Raji (cell line): Measurements from ENCODE around the gene SLC38A7.

Experiments
- POLR2A ChIP-seq: IDR thresholded peaks from 2 replicates; pipeline ENCODE4 v1.6.1; 2011; ENCODE audit warnings: low read depth, low read length, control low read depth; ENCODE audit not compliant: insufficient read depth

Gene SLC38A7

GRCh38 chr16:58651965-58652348 lies 32.6 kb downstream of the SLC38A7 start:
- no peak for TF ChIP-seq POLR2A

GRCh38 chr16:58649707-58650106 lies 34.9 kb downstream of the SLC38A7 start:
- no peak for TF ChIP-seq POLR2A

GRCh38 chr16:58647107-58647506 lies 37.5 kb downstream of the SLC38A7 start:
- TF ChIP-seq POLR2A: no peak

- TF ChIP-seq POLR2A: no peak
These were observed 39.6 kb downstream of the SLC38A7 start for GRCh38 chr16:58644765-58645487.

DNA sequence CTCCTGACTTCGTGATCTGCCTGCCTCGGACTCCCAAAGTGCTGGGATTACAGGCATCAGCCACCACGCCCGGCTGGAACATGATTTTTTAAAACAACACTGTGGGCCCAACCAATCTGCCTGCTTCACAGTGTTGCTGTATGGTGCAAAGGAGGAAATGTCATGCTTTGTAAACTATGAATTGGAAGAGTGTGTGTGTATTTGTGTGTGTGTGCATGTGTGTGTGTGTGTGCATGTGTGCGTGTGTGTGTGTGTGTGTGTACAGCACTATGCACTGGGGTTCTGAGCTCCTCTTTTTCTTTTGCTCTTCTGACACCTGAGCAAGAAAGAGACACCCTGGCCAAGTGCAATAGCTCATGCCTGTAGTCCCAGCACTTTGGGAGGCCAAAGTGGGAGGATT lies 40.5 kb downstream of the SLC38A7 start:
- TF ChIP-seq POLR2A: no peak

DNA sequence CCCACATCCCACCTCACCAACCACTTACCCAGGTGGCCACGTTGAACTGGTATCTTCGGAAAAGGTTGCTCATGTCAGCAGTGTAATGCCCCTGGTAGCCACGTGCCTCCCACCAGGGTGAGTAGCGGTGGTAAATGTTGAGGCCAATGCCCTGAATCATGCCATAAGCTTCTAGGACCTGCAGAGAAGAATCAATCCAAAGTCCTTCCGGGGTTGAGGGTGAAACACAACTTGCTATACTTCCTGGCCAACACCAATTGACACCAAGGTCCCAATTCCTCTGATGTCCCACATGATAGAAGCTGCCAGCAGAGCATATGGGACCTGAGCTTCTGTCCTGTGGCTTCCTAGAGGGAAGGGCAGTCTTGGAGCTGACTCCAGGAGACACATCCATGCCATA lies 43.6 kb downstream of the SLC38A7 start:
- TF ChIP-seq POLR2A: no peak

- no peak for TF ChIP-seq POLR2A
These were observed 44.7 kb downstream of the SLC38A7 start for GRCh38 chr16:58639836-58640235.

- no peak for TF ChIP-seq POLR2A
These were observed 45.3 kb downstream of the SLC38A7 start for GRCh38 chr16:58639230-58639629.

DNA sequence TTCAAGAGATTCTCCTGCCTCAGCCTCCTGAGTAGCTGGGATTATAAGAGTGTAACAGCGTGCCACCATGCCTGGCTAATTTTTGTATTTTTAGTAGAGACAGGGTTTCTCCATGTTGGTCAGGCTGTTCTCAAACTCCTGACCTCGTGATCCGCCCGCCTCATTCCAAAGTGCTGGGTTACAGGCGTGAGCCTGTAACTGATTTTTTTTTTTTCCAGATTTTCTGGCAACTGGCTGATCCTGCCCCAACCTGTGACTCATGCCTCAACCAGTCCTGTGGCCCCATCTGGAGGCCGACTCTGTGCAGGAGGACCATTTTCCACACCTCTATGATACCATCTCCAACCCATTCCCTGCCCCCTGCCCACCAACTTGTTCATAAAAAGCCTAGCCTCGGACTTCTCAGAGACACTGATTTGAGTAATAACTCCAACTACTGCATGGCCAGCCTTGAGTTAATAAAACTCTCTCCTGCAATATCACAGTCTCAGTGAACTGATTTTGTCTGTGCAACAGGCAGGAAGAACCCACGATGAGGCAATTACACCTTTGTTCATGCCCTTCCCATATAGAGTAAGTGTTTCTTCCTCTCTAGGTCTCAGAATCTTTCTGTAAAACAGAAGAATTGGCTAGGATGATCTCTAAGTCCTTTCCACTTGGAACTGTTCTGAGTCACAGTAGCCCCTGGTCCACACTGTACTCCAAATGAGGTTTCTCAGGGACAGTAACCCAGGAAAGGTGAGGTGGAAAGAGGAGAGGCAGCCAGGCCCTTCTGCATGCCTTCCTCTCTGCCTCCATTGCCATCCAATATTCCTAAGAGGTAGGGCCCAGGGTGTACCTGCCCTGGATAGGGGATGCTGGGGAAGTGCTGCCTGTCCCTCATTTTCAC lies 46.2 kb downstream of the SLC38A7 start:
- no peak for TF ChIP-seq POLR2A

DNA sequence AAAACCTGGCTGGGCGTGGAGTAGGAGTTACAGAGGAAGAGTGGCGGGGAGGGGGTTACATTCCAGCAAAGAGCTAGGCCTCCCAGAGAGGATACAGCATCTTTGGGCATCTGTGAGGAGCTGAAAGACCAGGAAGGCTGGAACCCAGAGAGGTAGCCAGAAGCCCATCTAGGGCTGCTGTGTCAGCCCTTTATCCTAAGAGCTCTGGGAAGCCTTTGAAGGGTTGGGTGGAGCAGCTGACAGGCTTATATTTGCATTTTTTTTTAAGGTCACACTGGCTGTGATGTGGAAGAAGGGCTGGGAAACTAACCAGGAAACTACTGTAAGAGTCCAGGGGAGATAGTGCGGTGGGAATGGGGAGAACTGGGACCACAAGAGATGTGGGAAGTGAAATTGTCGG lies 48.1 kb downstream of the SLC38A7 start:
- TF ChIP-seq POLR2A: no peak

DNA sequence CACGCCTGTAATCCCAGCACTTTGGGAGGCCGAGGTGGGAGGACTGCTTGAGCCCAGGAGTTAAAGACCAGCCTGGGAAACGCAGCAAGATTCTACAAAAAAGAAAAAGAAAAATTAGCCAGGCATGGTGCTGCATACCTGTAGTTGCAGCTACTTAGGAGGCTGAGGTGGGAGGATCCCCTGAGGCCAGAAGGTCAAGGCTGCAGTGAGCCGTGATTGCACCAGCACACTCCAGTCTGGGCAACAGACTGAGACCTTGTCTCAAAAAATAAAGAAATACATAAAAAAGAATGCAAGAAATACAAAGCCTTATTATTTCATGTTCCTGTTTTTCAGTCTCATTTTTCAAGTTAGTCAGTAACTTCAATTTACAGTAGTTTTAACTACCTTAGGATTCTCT lies 49.1 kb downstream of the SLC38A7 start:
- no peak for TF ChIP-seq POLR2A

DNA sequence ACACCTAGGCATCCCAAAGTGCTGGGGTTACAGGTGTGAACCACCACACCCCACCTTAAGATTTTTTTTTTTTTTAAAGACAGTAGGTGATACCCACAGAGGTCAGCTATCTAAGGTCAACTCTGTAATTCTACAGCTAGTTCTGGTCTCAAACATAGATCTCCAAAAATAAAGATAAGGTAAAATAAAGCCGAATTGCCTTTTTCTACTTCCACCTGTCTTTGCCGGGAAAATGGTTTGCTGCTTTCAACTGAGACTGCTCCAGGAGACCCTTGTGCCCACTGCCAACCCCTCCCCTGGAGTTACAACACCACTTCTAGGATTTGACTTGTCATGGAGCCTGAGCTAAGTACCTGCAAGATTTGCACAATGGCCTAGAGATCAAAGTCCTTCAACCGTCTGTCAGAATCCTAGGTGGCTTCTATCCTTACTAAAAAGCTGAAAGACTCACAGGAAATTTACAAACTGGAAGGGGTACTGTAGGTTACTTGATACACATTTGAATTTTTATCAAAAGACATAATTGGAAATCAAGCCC lies 50.2 kb downstream of the SLC38A7 start:
- no peak for TF ChIP-seq POLR2A

- peak; percentile 73 for TF ChIP-seq POLR2A
These were observed 54.6 kb downstream of the SLC38A7 start, which contains the start of gene CNOT1 for GRCh38 chr16:58629733-58630640. TSS of gene CNOT1 (minus strand) at chr16:58629826. CDS start at chr16:58599337, 30,489 bp downstream.

- no peak for TF ChIP-seq POLR2A
These were observed 55.5 kb downstream of the SLC38A7 start for GRCh38 chr16:58628845-58629732.
